B cell (primary cell): Measurements from ENCODE around the gene MID2. TPM values are rescaled to one million over a fixed set of nuclear protein-coding genes. Genes with fewer than 3 reads are reported as not detected.

ENCODE experiments used
- ATAC-seq: fragments of 200-7000 bp; cut with Tn5 transposase; one replicate; pipeline ENCODE4 v1.10.0; 2021; ENCODE audit warnings: low read depth, mild to moderate bottlenecking, moderate number of reproducible peaks, moderate library complexity
- CTCF ChIA-PET: fragments of 350-600 bp; sonication (Branson Sonifier 250); formaldehyde crosslinking; loops from one replicate; lab custom pipeline; 2021; ENCODE audit warnings: antibody characterized with exemption, inconsistent platforms; lab: Charles Lee
- POLR2A ChIA-PET: fragments of 350-600 bp; sonication (Branson Sonifier 250); formaldehyde crosslinking; loops from one replicate; lab custom pipeline; 2021; ENCODE audit warnings: antibody characterized with exemption; lab: Charles Lee
- DNase-seq: peaks from one replicate; pipeline ENCODE4 v3.0.0; 2013
- H2AFZ ChIP-seq: 2 replicates; pipeline ENCODE4 v1.6.1; 2012; ENCODE audit warnings: mild to moderate bottlenecking, low read depth, low read length; ENCODE audit not compliant: insufficient read depth, poor library complexity, severe bottlenecking
- H3K27ac ChIP-seq, 2 donors: 1 replicate in 1 of 2; 2 replicates in 1 of 2; pipeline ENCODE4 v1.5.1; 2012 to 2013; ENCODE audit warnings: low read length in 2 of 2, mild to moderate bottlenecking in 2 of 2, moderate library complexity in 1 of 2
- H3K27me3 ChIP-seq, 4 experiments: fragments of 200-600 bp in 1 of 4; sonication (generic) in 1 of 4; replicated peaks in 1 of 4; 1 replicate in 2 of 4; 2 replicates in 2 of 4; pipeline versions ENCODE4 v1.6.1 to v1.7.0; 2013 to 2016; ENCODE audit warnings: low read length in 3 of 4, mild to moderate bottlenecking in 2 of 4, mixed read lengths in 1 of 4, moderate library complexity in 1 of 4; ENCODE audit not compliant: insufficient read depth in 4 of 4, control insufficient read depth in 3 of 4; ENCODE audit errors: control extremely low read depth in 1 of 4
- H3K36me3 ChIP-seq, 2 experiments: replicated peaks in 1 of 2; 1 replicate in 1 of 2; 2 replicates in 1 of 2; pipeline versions ENCODE4 v1.6.1 to v1.7.1; 2013; ENCODE audit warnings: low read length in 1 of 2; ENCODE audit not compliant: insufficient read depth in 2 of 2, control insufficient read depth in 1 of 2; ENCODE audit errors: control extremely low read depth in 1 of 2, extremely low read depth in 1 of 2
- H3K4me1 ChIP-seq, 2 donors: fragments of 200-600 bp in 1 of 2; sonication (generic) in 1 of 2; 1 replicate in 1 of 2; 2 replicates in 1 of 2; pipeline versions ENCODE4 v1.5.1 to v1.6.1; 2013 to 2017; ENCODE audit warnings: low read length in 2 of 2; ENCODE audit not compliant: control insufficient read depth in 2 of 2, insufficient read depth in 2 of 2
- H3K4me2 ChIP-seq: replicated peaks from 2 replicates; pipeline ENCODE3; 2012; ENCODE audit warnings: mild to moderate bottlenecking, low read depth, low read length; ENCODE audit not compliant: poor library complexity, severe bottlenecking
- H3K4me3 ChIP-seq, 5 experiments: fragments of 200-600 bp in 1 of 5; sonication (generic) in 1 of 5; 1 replicate in 3 of 5; 2 replicates in 2 of 5; pipeline versions ENCODE4 v1.5.1 to v1.7.0; 2011 to 2016; ENCODE audit warnings: low read length in 4 of 5, mild to moderate bottlenecking in 4 of 5, low read depth in 2 of 5, control low read depth in 1 of 5, moderate library complexity in 1 of 5; ENCODE audit not compliant: insufficient read depth in 1 of 5; ENCODE audit errors: control extremely low read depth in 1 of 5, extremely low read depth in 1 of 5
- H3K79me2 ChIP-seq: fragments of 200-600 bp; sonication (generic); one replicate; pipeline ENCODE4 v1.6.0; 2016; ENCODE audit warnings: low read length; ENCODE audit not compliant: control insufficient read depth, insufficient read depth
- H3K9ac ChIP-seq: fragments of 200-600 bp; sonication (generic); 2 replicates; pipeline ENCODE4 v1.6.1; 2017; ENCODE audit warnings: mild to moderate bottlenecking, low read length, moderate library complexity
- H3K9me3 ChIP-seq, 3 donors: one replicate each; pipeline versions ENCODE4 v1.6.1 to v1.7.1; 2013; ENCODE audit warnings: low read length in 2 of 3; ENCODE audit not compliant: control insufficient read depth in 2 of 3, insufficient read depth in 1 of 3; ENCODE audit errors: control extremely low read depth in 1 of 3
- H4K20me1 ChIP-seq: 2 replicates; pipeline ENCODE4 v1.6.0; 2012; ENCODE audit warnings: mild to moderate bottlenecking, low read length; ENCODE audit not compliant: insufficient read depth, control insufficient read depth, poor library complexity, severe bottlenecking
- H3K27ac Mint-ChIP-seq: one replicate; pipeline ENCODE4 v1.8.0; 2021; ENCODE audit warnings: mixed read lengths
- H3K27me3 Mint-ChIP-seq: one replicate; pipeline ENCODE4 v1.8.0; 2021; ENCODE audit warnings: mixed read lengths
- H3K4me1 Mint-ChIP-seq: one replicate; pipeline ENCODE4 v1.8.0; 2021; ENCODE audit warnings: mixed read lengths
- H3K4me3 Mint-ChIP-seq: one replicate; pipeline ENCODE4 v1.8.0; 2021; ENCODE audit warnings: mixed read lengths
- H3K9me3 Mint-ChIP-seq: one replicate; pipeline ENCODE4 v1.8.0; 2022; ENCODE audit warnings: mixed read lengths; ENCODE audit not compliant: insufficient read depth
- CTCF ChIP-seq: fragments of 200-600 bp; IDR thresholded peaks from one replicate; pipeline ENCODE4 v1.8.0; 2022; ENCODE audit warnings: antibody characterized with exemption, mild to moderate bottlenecking
- EZH2 ChIP-seq: IDR thresholded peaks from 2 replicates; pipeline ENCODE4 v1.6.1; 2012; ENCODE audit warnings: borderline replicate concordance, low read depth, mild to moderate bottlenecking, moderate library complexity, low read length; ENCODE audit not compliant: insufficient read depth, poor library complexity, severe bottlenecking
- WGBS: methylation state at CpG from one replicate; pipeline ENCODE4 v1.1.5; 2013; ENCODE audit warnings: missing lambda C conversion rate; ENCODE audit not compliant: insufficient coverage; 5-methylcytosine and 5-hydroxymethylcytosine counted together
- intact Hi-C: fragments of 100-400 bp; cut with micrococcal nuclease; formaldehyde crosslinking; loops from one replicate; pipeline ENCODE4 v1.10.0; 2022
- polyA plus RNA-seq: library from polyadenylated mRNA; depleted of rRNA; stranded (reverse); fragments of >200 nt; gene quantifications from 2 replicates; pipeline ENCODE4 v1.2.3, GENCODE V29; 2012
- total RNA-seq, 2 donors: library from RNA; stranded (reverse); fragments of 120-200 nt in 1 of 2; gene quantifications; 1 replicate in 1 of 2; 2 replicates in 1 of 2; pipeline versions ENCODE4 v1.2.3 to v1.2.4, GENCODE V29; 2013 to 2022

Gene MID2
- total and polyA plus RNA-seq, 2 donors (not counting 1 experiment from before 2014, with no cell fraction given), result 1.7 to 5.8 TPM

GRCh38 chrX:107842715-107843400 is 17.2 kb downstream of the MID2 start:
- CTCF ChIA-PET, result interaction anchor here (1.3 kb wide), 1 partner anchor 184 kb away, joined by 3 read pairs; no protein-coding TSS in a partner anchor

More at GRCh38 chrX:107842715-107843400, 17.2 kb downstream of the MID2 start:
- Histone ChIP-seq H3K36me3 (no peaks in the 10 kb centered on the region), H2AFZ (no peak overlapping the region), H3K27ac (no peak overlapping the region), H3K9ac (no peak overlapping the region), H3K4me3 (no peak overlapping the region), H3K27me3 (peaks cover 0 to 3% (median 0%) of the 10 kb centered on the region in 4 experiments), H3K4me1 (no peaks in the 10 kb centered on the region), H3K4me2 (no peak overlapping the region), H4K20me1 (no peaks in the 10 kb centered on the region), H3K9me3 (no peaks in the 10 kb centered on the region), H3K79me2 (no peaks in the 10 kb centered on the region)
- Mint-ChIP-seq H3K27me3 (no peaks in the 10 kb centered on the region), H3K4me3 (no peak overlapping the region), H3K4me1 (no peaks in the 10 kb centered on the region), H3K27ac (no peak overlapping the region), H3K9me3 (no peaks in the 10 kb centered on the region)
- WGBS, result no CpG with 5 or more reads among the region's 6 CpGs
- no peak for TF ChIP-seq CTCF
- no peak for TF ChIP-seq EZH2
- no peak for ATAC-seq
- intact Hi-C loops, result no loop called here
- POLR2A ChIA-PET, result no interaction called here
- DNase-seq, result no peak
